Fibroblast of mammary gland (primary cell): ENCODE data around the gene RASL11A.
A peak's percentile ranks its signal among the peaks of the same experiment; 100 is the strongest.

Experiments used
- DNase-seq: peaks from one replicate; pipeline ENCODE4 v3.0.0-alpha.2; 2010; ENCODE audit warnings: low read depth
- H3K4me3 ChIP-seq: 2 replicates; pipeline ENCODE4 v1.5.1; 2011; ENCODE audit warnings: low read depth, mild to moderate bottlenecking, low read length, moderate library complexity; ENCODE audit not compliant: control insufficient read depth
- CTCF ChIP-seq: conservative IDR thresholded peaks from 2 replicates; pipeline ENCODE4 v1.5.1; 2011; ENCODE audit warnings: low read depth, low read length, inconsistent platforms; ENCODE audit not compliant: control insufficient read depth, insufficient read depth

Gene RASL11A

GRCh38 chr13:27242702-27243101 is 27.9 kb upstream of the RASL11A start:
- TF ChIP-seq CTCF: no peak
- H3K4me3 ChIP-seq: no peak overlapping the region
- DNase-seq: no peak

- no peak for DNase-seq
These were observed 25.0 kb upstream of the RASL11A start for GRCh38 chr13:27245610-27246009.

GRCh38 chr13:27250833-27251165 is 19.8 kb upstream of the RASL11A start:
- no peak for TF ChIP-seq CTCF
- DNase-seq: no peak
- H3K4me3 ChIP-seq: peak overlapping the region; percentile 97

More at GRCh38 chr13:27245610-27246009, 25.0 kb upstream of the RASL11A start:
- no peak for TF ChIP-seq CTCF
- H3K4me3 ChIP-seq: no peak overlapping the region

- H3K4me3 ChIP-seq: peak within 1 kb of the TSS; percentile 97
- no peak for TF ChIP-seq CTCF
- DNase-seq: peak; percentile 98
These were observed 19.2 kb upstream of the RASL11A start, which contains the start of gene RPL21 for GRCh38 chr13:27251166-27252091. Gene RPL21, plus strand, starts transcription at chr13:27251558. Its CDS starts 2,219 bp downstream, at chr13:27253777.

- DNase-seq: no peak
These were observed 18.2 kb upstream of the RASL11A start for GRCh38 chr13:27252467-27252866.

GRCh38 chr13:27257233-27257568 is 13.4 kb upstream of the RASL11A start:
- no peak for DNase-seq
- H3K4me3 ChIP-seq: no peak overlapping the region
- TF ChIP-seq CTCF: no peak

More at GRCh38 chr13:27252467-27252866, 18.2 kb upstream of the RASL11A start:
- peak overlapping the region; percentile 97 for H3K4me3 ChIP-seq
- no peak for TF ChIP-seq CTCF
